OCI-LY3 (cell line): Measurements from ENCODE around the gene SEMA6A.

Experiments used
- H2AFZ ChIP-seq: fragments of 200-600, 300-600 bp; shearing (Covaris generic); 2 replicates; pipeline ENCODE4 v1.6.0; 2014; ENCODE audit warnings: antibody characterized with exemption, low read depth, low read length
- H3K27ac ChIP-seq: fragments of 200-600, 300-600 bp; sonication (generic); 2 replicates; pipeline ENCODE4 v1.5.1; 2014; ENCODE audit warnings: mild to moderate bottlenecking, low read length, moderate library complexity, mixed read lengths
- H3K27me3 ChIP-seq: fragments of 200-600, 300-600 bp; sonication (generic); 2 replicates; pipeline ENCODE4 v1.6.1; 2014; ENCODE audit warnings: low read depth, low read length, mixed read lengths
- H3K36me3 ChIP-seq: fragments of 200-600, 300-600 bp; sonication (generic); replicated peaks from 2 replicates; pipeline ENCODE3; 2014; ENCODE audit warnings: low read depth, low read length, mixed read lengths
- H3K4me1 ChIP-seq: fragments of 300-600, 200-600 bp; sonication (generic); 2 replicates; pipeline ENCODE4 v1.6.1; 2014; ENCODE audit warnings: low read length, mixed read lengths
- H3K4me2 ChIP-seq: fragments of 200-600, 300-600 bp; sonication (generic); 2 replicates; pipeline ENCODE4 v1.6.1; 2014; ENCODE audit warnings: low read length, mixed read lengths
- H3K4me3 ChIP-seq: fragments of 300-600, 200-600 bp; sonication (generic); 2 replicates; pipeline ENCODE4 v1.5.1; 2014; ENCODE audit warnings: antibody characterized with exemption, mild to moderate bottlenecking, low read length, moderate library complexity
- H3K79me2 ChIP-seq: fragments of 300-600, 200-600 bp; shearing (Covaris generic); 2 replicates; pipeline ENCODE4 v1.6.1; 2014; ENCODE audit warnings: mild to moderate bottlenecking, low read length, mixed read lengths
- H3K9ac ChIP-seq: fragments of 300-600, 200-600 bp; shearing (Covaris generic); 2 replicates; pipeline ENCODE4 v1.6.0; 2014; ENCODE audit warnings: mild to moderate bottlenecking, low read length, moderate library complexity
- H3K9me3 ChIP-seq: fragments of 200-600, 300-600 bp; shearing (Covaris generic); 2 replicates; pipeline ENCODE4 v1.6.1; 2014; ENCODE audit warnings: low read length, mixed read lengths; ENCODE audit not compliant: insufficient read depth
- H4K20me1 ChIP-seq: fragments of 200-600, 300-600 bp; sonication (generic); 2 replicates; pipeline ENCODE4 v1.6.1; 2016; ENCODE audit warnings: low read length, mixed read lengths; ENCODE audit not compliant: insufficient read depth
- CTCF ChIP-seq: fragments of 200-600, 300-600 bp; sonication (generic); IDR thresholded peaks from 2 replicates; pipeline ENCODE4 v1.5.1; 2014; ENCODE audit warnings: antibody characterized with exemption, low read length, low read depth
- EZH2phosphoT487 ChIP-seq: fragments of 200-600 bp; shearing (Covaris generic); IDR thresholded peaks from 2 replicates; pipeline ENCODE4 v1.6.1; 2018; ENCODE audit warnings: antibody characterized with exemption, mixed run types, low read depth

SEMA6A gene

GRCh38 chr5:116571568-116572349, 2.9 kb downstream of the SEMA6A start:
- Histone ChIP-seq H3K9me3 (no peaks in the 10 kb centered on the region), H3K4me1 (peaks cover under 1% of the 10 kb centered on the region), H3K4me2 (no peak overlapping the region), H2AFZ (no peak overlapping the region), H3K27me3 (peaks cover 8% of the 10 kb centered on the region; the same call in 1 of the 2 replicates), H4K20me1 (no peaks in the 10 kb centered on the region), H3K79me2 (no peaks in the 10 kb centered on the region), H3K27ac (no peak overlapping the region), H3K36me3 (no peaks in the 10 kb centered on the region), H3K4me3 (no peak overlapping the region), H3K9ac (no peak overlapping the region)
- TF ChIP-seq EZH2phosphoT487 (no peak), CTCF (no peak)

- H3K4me3 ChIP-seq = no peak overlapping the region
- H4K20me1 ChIP-seq = no peaks in the 10 kb centered on the region
- H3K36me3 ChIP-seq = no peaks in the 10 kb centered on the region
- H3K9me3 ChIP-seq = no peaks in the 10 kb centered on the region
- no peak for TF ChIP-seq EZH2phosphoT487
- TF ChIP-seq CTCF = no peak
- H3K9ac ChIP-seq = no peak overlapping the region
- peaks cover 10% of the 10 kb centered on the region for H3K4me1 ChIP-seq
- no peak overlapping the region for H3K27ac ChIP-seq
- no peaks in the 10 kb centered on the region for H3K79me2 ChIP-seq
- H3K4me2 ChIP-seq = no peak overlapping the region
- peaks cover 8% of the 10 kb centered on the region; the same call in 1 of the 2 replicates for H3K27me3 ChIP-seq
- no peak overlapping the region for H2AFZ ChIP-seq
Measured at GRCh38 chr5:116569999-116570398, 4.6 kb downstream of the SEMA6A start.

- Histone ChIP-seq H3K4me3 (no peak overlapping the region), H4K20me1 (no peaks in the 10 kb centered on the region), H2AFZ (no peak overlapping the region), H3K4me1 (peaks cover 10% of the 10 kb centered on the region), H3K4me2 (no peak overlapping the region), H3K9me3 (no peaks in the 10 kb centered on the region), H3K27ac (no peak overlapping the region), H3K79me2 (no peaks in the 10 kb centered on the region), H3K36me3 (no peaks in the 10 kb centered on the region), H3K27me3 (peaks cover 8% of the 10 kb centered on the region; the same call in 1 of the 2 replicates), H3K9ac (no peak overlapping the region)
- TF ChIP-seq EZH2phosphoT487 (no peak), CTCF (no peak)
Measured at GRCh38 chr5:116567106-116567505, 7.5 kb downstream of the SEMA6A start.

- Histone ChIP-seq H3K4me3 (no peak overlapping the region), H3K27me3 (peaks cover 6% of the 10 kb centered on the region; the same call in 1 of the 2 replicates), H3K4me2 (peak overlapping the region; percentile 36), H2AFZ (no peak overlapping the region), H3K27ac (no peak overlapping the region), H3K79me2 (no peaks in the 10 kb centered on the region), H3K9me3 (no peaks in the 10 kb centered on the region), H4K20me1 (no peaks in the 10 kb centered on the region), H3K9ac (no peak overlapping the region), H3K4me1 (peaks cover 10% of the 10 kb centered on the region), H3K36me3 (no peaks in the 10 kb centered on the region)
- no peak for TF ChIP-seq EZH2phosphoT487
- no peak for TF ChIP-seq CTCF
Measured at GRCh38 chr5:116566251-116566650, 8.4 kb downstream of the SEMA6A start.
